ENCODE results near the gene PIK3R3. TPM values are rescaled to one million over a fixed set of nuclear protein-coding genes. Genes with fewer than 3 reads are reported as not detected.

Gene PIK3R3
- total and polyA plus RNA-seq, 2 experiments from 2014 or later, result 8.4 to 16.8 TPM

- H3K27ac ChIP-seq, result no peak overlapping the region
- no peaks in the 10 kb centered on the region for H3K9me3 ChIP-seq (ENCODE audit: low read depth)
- no peaks in the 10 kb centered on the region for H3K4me1 ChIP-seq (ENCODE audit: insufficient read depth)
- no peaks in the 10 kb centered on the region for H3K36me3 ChIP-seq (replicated peaks; ENCODE audit: insufficient read depth, low read depth)
- H3K9me2 ChIP-seq (replicated peaks; ENCODE audit: insufficient read depth), result no peaks in the 10 kb centered on the region
- WGBS (ENCODE audit: low lambda C conversion rate, missing lambda C conversion rate), result 80% methylated on average over 7 of the region's 7 CpGs
- no peak overlapping the region for H2AFZ ChIP-seq
- no peaks in the 10 kb centered on the region for H4K20me1 ChIP-seq (ENCODE audit: insufficient read depth, poor library complexity, severe bottlenecking)
- no peak overlapping the region for H3K4me3 ChIP-seq
- H3K27me3 ChIP-seq, result no peaks in the 10 kb centered on the region
- no peak for TF ChIP-seq EZH2phosphoT487 (IDR thresholded peaks at IDR 0.05; ENCODE audit: low read depth, severe bottlenecking, unreplicated experiment)
- TF ChIP-seq, protein P1, sequence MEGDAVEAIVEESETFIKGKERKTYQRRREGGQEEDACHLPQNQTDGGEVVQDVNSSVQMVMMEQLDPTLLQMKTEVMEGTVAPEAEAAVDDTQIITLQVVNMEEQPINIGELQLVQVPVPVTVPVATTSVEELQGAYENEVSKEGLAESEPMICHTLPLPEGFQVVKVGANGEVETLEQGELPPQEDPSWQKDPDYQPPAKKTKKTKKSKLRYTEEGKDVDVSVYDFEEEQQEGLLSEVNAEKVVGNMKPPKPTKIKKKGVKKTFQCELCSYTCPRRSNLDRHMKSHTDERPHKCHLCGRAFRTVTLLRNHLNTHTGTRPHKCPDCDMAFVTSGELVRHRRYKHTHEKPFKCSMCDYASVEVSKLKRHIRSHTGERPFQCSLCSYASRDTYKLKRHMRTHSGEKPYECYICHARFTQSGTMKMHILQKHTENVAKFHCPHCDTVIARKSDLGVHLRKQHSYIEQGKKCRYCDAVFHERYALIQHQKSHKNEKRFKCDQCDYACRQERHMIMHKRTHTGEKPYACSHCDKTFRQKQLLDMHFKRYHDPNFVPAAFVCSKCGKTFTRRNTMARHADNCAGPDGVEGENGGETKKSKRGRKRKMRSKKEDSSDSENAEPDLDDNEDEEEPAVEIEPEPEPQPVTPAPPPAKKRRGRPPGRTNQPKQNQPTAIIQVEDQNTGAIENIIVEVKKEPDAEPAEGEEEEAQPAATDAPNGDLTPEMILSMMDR (IDR thresholded peaks at IDR 0.05; ENCODE audit: poor library complexity), result no peak
- no peak for TF ChIP-seq EZH2 (IDR thresholded peaks at IDR 0.05; ENCODE audit: borderline replicate concordance)
- DNase-seq (ENCODE audit: low spot score), result no peak
- no peaks in the 10 kb centered on the region for H3K79me2 ChIP-seq
- H3K4me2 ChIP-seq, result no peak overlapping the region
Measured at GRCh38 chr1:46011121-46011695, 121.2 kb downstream of the PIK3R3 start.

DNA sequence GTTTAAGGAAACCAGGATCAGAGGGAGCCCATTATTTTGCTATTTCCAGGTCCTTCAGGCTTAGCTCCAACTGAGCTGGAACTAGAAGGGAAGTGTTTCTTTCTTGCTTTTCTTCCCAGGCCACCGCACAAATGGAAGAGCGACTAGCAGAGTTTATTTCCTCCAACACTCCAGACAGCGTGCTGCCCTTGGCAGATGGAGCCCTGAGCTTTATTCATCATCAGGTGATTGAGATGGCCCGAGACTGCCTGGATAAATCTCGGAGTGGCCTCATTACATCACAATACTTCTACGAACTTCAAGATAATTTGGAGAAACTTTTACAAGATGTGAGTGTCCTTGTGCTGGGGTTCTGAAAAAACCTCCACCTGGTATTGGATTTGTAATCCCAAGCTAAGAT is 121.8 kb downstream of the PIK3R3 start:
- TF ChIP-seq, protein P1 (IDR thresholded peaks at IDR 0.05; ENCODE audit: poor library complexity), result no peak
- TF ChIP-seq EZH2phosphoT487 (IDR thresholded peaks at IDR 0.05; ENCODE audit: low read depth, severe bottlenecking, unreplicated experiment), result no peak
- TF ChIP-seq EZH2 (IDR thresholded peaks at IDR 0.05; ENCODE audit: borderline replicate concordance), result no peak
- H3K9me2 ChIP-seq (replicated peaks; ENCODE audit: insufficient read depth), result no peaks in the 10 kb centered on the region
- no peaks in the 10 kb centered on the region for H3K36me3 ChIP-seq (replicated peaks; ENCODE audit: insufficient read depth, low read depth)
- no peaks in the 10 kb centered on the region for H4K20me1 ChIP-seq (ENCODE audit: insufficient read depth, poor library complexity, severe bottlenecking)
- no peaks in the 10 kb centered on the region for H3K79me2 ChIP-seq
- DNase-seq (ENCODE audit: low spot score), result no peak
- no peaks in the 10 kb centered on the region for H3K4me1 ChIP-seq (ENCODE audit: insufficient read depth)
- H3K27ac ChIP-seq, result no peak overlapping the region
- H3K27me3 ChIP-seq, result no peaks in the 10 kb centered on the region
- no peak overlapping the region for H3K4me3 ChIP-seq
- WGBS (ENCODE audit: low lambda C conversion rate, missing lambda C conversion rate), result 94% methylated on average over 6 of the region's 6 CpGs
- no peak overlapping the region for H3K4me2 ChIP-seq
- no peaks in the 10 kb centered on the region for H3K9me3 ChIP-seq (ENCODE audit: low read depth)
- no peak overlapping the region for H2AFZ ChIP-seq

GRCh38 chr1:46008585-46008984 is 123.8 kb downstream of the PIK3R3 start:
- Histone ChIP-seq H3K9me2 (replicated peaks; ENCODE audit: insufficient read depth) (no peaks in the 10 kb centered on the region), H3K36me3 (replicated peaks; ENCODE audit: insufficient read depth, low read depth) (no peaks in the 10 kb centered on the region), H3K9me3 (ENCODE audit: low read depth) (no peaks in the 10 kb centered on the region), H4K20me1 (ENCODE audit: insufficient read depth, poor library complexity, severe bottlenecking) (no peaks in the 10 kb centered on the region), H3K27ac (no peak overlapping the region), H3K27me3 (no peaks in the 10 kb centered on the region), H3K79me2 (no peaks in the 10 kb centered on the region), H3K4me2 (no peak overlapping the region), H3K4me3 (no peak overlapping the region), H3K4me1 (ENCODE audit: insufficient read depth) (no peaks in the 10 kb centered on the region), H2AFZ (no peak overlapping the region)
- no peak for DNase-seq (ENCODE audit: low spot score)
- no peak for TF ChIP-seq EZH2 (IDR thresholded peaks at IDR 0.05; ENCODE audit: borderline replicate concordance)
- TF ChIP-seq, protein P1 (IDR thresholded peaks at IDR 0.05; ENCODE audit: poor library complexity), result no peak
- no peak for TF ChIP-seq EZH2phosphoT487 (IDR thresholded peaks at IDR 0.05; ENCODE audit: low read depth, severe bottlenecking, unreplicated experiment)

DNA sequence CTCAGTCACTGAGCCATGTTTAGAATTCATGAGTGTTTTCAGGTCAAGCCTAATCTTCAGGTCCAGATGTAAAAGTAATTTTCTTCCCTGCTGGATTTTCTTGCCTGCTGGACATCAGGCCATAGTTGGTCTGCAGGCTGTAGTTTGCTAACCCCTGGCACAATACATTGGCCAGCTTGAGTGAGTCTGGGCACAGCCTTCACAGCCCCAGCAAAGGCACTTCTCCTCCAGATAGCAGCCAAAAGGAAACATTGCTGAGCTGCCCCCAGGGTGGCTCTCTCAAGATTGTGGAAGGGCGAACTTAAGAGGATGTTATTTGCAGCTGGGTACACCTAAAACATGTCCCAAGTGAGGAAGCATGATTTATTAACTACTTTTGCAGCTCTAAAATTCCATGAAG is 126.8 kb downstream of the PIK3R3 start:
- H3K36me3 ChIP-seq (replicated peaks; ENCODE audit: insufficient read depth, low read depth), result no peaks in the 10 kb centered on the region
- TF ChIP-seq EZH2 (IDR thresholded peaks at IDR 0.05; ENCODE audit: borderline replicate concordance) (no peak), EZH2phosphoT487 (IDR thresholded peaks at IDR 0.05; ENCODE audit: low read depth, severe bottlenecking, unreplicated experiment) (no peak)
- TF ChIP-seq, protein P1 (IDR thresholded peaks at IDR 0.05; ENCODE audit: poor library complexity), result no peak
- H3K27ac ChIP-seq, result no peak overlapping the region
- H4K20me1 ChIP-seq (ENCODE audit: insufficient read depth, poor library complexity, severe bottlenecking), result no peaks in the 10 kb centered on the region
- no peak overlapping the region for H3K4me2 ChIP-seq
- WGBS (ENCODE audit: low lambda C conversion rate, missing lambda C conversion rate), result 96% methylated on average over 1 of the region's 1 CpG
- no peak overlapping the region for H2AFZ ChIP-seq
- DNase-seq (ENCODE audit: low spot score), result no peak
- no peaks in the 10 kb centered on the region for H3K79me2 ChIP-seq
- H3K9me3 ChIP-seq (ENCODE audit: low read depth), result no peaks in the 10 kb centered on the region
- H3K9me2 ChIP-seq (replicated peaks; ENCODE audit: insufficient read depth), result no peaks in the 10 kb centered on the region
- no peak overlapping the region for H3K4me3 ChIP-seq
- no peaks in the 10 kb centered on the region for H3K4me1 ChIP-seq (ENCODE audit: insufficient read depth)
- H3K27me3 ChIP-seq, result no peaks in the 10 kb centered on the region

Data from hepatocyte (in vitro differentiated cells).